Fibroblast of lung (primary cell): ENCODE results near the gene FCMR. TPM values are rescaled to one million over a fixed set of nuclear protein-coding genes. Genes with fewer than 3 reads are reported as not detected.

Source experiments
- DNase-seq, 2 donors: peaks; one replicate each; pipeline versions ENCODE4 v3.0.0 to v3.0.0-alpha.2; 2010; ENCODE audit warnings: low read depth in 2 of 2
- H2AFZ ChIP-seq: 2 replicates; pipeline ENCODE4 v1.5.1; 2012; ENCODE audit warnings: low read length, control low read depth, inconsistent platforms
- H3K27ac ChIP-seq: 2 replicates; pipeline ENCODE4 v1.5.1; 2011; ENCODE audit warnings: low read length, control low read depth; ENCODE audit not compliant: insufficient read depth
- H3K27me3 ChIP-seq: 2 replicates; pipeline ENCODE4 v1.5.1; 2011; ENCODE audit warnings: mild to moderate bottlenecking, low read length; ENCODE audit not compliant: control insufficient read depth, insufficient read depth
- H3K36me3 ChIP-seq: 2 replicates; pipeline ENCODE4 v1.5.1; 2011; ENCODE audit warnings: low read length; ENCODE audit not compliant: control insufficient read depth, insufficient read depth
- H3K4me1 ChIP-seq: 2 replicates; pipeline ENCODE4 v1.5.1; 2011; ENCODE audit warnings: low read length; ENCODE audit not compliant: control insufficient read depth, insufficient read depth; ENCODE audit errors: extremely low read depth
- H3K4me2 ChIP-seq: 2 replicates; pipeline ENCODE4 v1.5.1; 2011; ENCODE audit warnings: low read length, control low read depth; ENCODE audit not compliant: insufficient read depth; ENCODE audit errors: extremely low read depth
- H3K4me3 ChIP-seq, 4 experiments: fragments of 200-600 bp in 1 of 4; sonication (generic) in 1 of 4; replicated peaks in 1 of 4; 2 replicates each; pipeline ENCODE4 v1.5.1; 2011 to 2016; ENCODE audit warnings: low read length in 4 of 4, low read depth in 3 of 4, mild to moderate bottlenecking in 3 of 4, control low read depth in 2 of 4, inconsistent platforms in 1 of 4, mixed read lengths in 1 of 4; ENCODE audit not compliant: insufficient read depth in 1 of 4; ENCODE audit errors: control extremely low read depth in 1 of 4
- H3K79me2 ChIP-seq: 2 replicates; pipeline ENCODE4 v1.5.1; 2012; ENCODE audit warnings: mild to moderate bottlenecking, low read length, inconsistent platforms; ENCODE audit not compliant: control insufficient read depth, insufficient read depth
- H3K9ac ChIP-seq: 2 replicates; pipeline ENCODE4 v1.5.1; 2011; ENCODE audit warnings: mild to moderate bottlenecking, low read length, control low read depth; ENCODE audit not compliant: insufficient read depth
- H3K9me3 ChIP-seq: 2 replicates; pipeline ENCODE4 v1.5.1; 2012; ENCODE audit warnings: low read depth, low read length; ENCODE audit not compliant: control insufficient read depth, insufficient read depth
- H4K20me1 ChIP-seq: 2 replicates; pipeline ENCODE4 v1.5.1; 2011; ENCODE audit warnings: low read length; ENCODE audit not compliant: control insufficient read depth, insufficient read depth; ENCODE audit errors: extremely low read depth
- EZH2 ChIP-seq: IDR thresholded peaks from 2 replicates; pipeline ENCODE4 v1.5.1; 2012; ENCODE audit warnings: low read length, control low read depth, mild to moderate bottlenecking; ENCODE audit errors: missing control alignments
- polyA plus RNA-seq, 2 donors: library from polyadenylated mRNA; depleted of rRNA in 1 of 2; stranded (reverse) in 1 of 2; unstranded in 1 of 2; fragments of >200 nt; gene quantifications; 2 replicates each; pipeline ENCODE4 v1.2.1, GENCODE V29; 2011 to 2012; ENCODE audit warnings: missing spikeins in 1 of 2
- total RNA-seq: library from RNA; depleted of rRNA; stranded (reverse); fragments of >200 nt; gene quantifications from 2 replicates; pipeline ENCODE4 v1.2.1, GENCODE V29; 2014
- TF ChIP-seq, protein P1 (sequence below), 2 donors: IDR thresholded peaks in 1 of 2; conservative IDR thresholded peaks in 1 of 2; 1 replicate in 1 of 2; 2 replicates in 1 of 2; pipeline ENCODE4 v1.5.1; 2011 to 2012; ENCODE audit warnings: low read length in 2 of 2, control low read depth in 1 of 2, inconsistent platforms in 1 of 2, low read depth in 1 of 2, mild to moderate bottlenecking in 1 of 2

Gene FCMR
- total and polyA plus RNA-seq, 2 donors (not counting 1 experiment from before 2014, with no cell fraction given): 0.33 to 4.3 TPM

DNA sequence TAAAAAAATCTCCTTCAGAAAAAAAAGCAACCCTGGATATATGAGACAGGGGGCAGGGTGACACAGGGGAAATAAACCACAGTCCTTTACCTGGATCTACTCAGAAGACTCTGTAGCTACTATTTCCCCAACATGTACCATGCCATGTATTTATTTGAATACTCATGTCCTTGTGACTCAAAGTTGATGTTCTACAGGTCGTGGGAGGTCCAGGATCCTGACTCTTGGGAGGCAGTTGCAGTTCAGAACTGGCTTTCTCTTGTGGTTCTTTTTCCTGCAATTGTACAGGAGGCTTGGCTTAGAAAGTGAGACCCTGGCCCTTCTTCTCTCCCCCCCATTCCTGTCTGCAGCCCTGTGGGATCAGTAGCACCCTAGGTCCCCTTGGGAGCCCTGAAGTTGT lies 30.3 kb downstream of the FCMR start:
- TF ChIP-seq, protein P1, sequence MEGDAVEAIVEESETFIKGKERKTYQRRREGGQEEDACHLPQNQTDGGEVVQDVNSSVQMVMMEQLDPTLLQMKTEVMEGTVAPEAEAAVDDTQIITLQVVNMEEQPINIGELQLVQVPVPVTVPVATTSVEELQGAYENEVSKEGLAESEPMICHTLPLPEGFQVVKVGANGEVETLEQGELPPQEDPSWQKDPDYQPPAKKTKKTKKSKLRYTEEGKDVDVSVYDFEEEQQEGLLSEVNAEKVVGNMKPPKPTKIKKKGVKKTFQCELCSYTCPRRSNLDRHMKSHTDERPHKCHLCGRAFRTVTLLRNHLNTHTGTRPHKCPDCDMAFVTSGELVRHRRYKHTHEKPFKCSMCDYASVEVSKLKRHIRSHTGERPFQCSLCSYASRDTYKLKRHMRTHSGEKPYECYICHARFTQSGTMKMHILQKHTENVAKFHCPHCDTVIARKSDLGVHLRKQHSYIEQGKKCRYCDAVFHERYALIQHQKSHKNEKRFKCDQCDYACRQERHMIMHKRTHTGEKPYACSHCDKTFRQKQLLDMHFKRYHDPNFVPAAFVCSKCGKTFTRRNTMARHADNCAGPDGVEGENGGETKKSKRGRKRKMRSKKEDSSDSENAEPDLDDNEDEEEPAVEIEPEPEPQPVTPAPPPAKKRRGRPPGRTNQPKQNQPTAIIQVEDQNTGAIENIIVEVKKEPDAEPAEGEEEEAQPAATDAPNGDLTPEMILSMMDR (conservative IDR thresholded peaks at IDR 0.05 in 1 of 2, IDR thresholded peaks at IDR 0.05 in 1 of 2; ENCODE audit: low read depth in 1 of 2, low read length in 2 of 2): no peak
- no peak for TF ChIP-seq EZH2
- Histone ChIP-seq H3K4me3 (no peak overlapping the region), H3K27ac (peak overlapping the region; percentile 89), H3K4me2 (no peak overlapping the region), H3K9ac (no peak overlapping the region), H3K4me1 (peaks cover 42% of the 10 kb centered on the region), H3K79me2 (no peaks in the 10 kb centered on the region), H3K9me3 (no peaks in the 10 kb centered on the region), H3K36me3 (no peaks in the 10 kb centered on the region), H3K27me3 (no peaks in the 10 kb centered on the region), H4K20me1 (no peaks in the 10 kb centered on the region), H2AFZ (no peak overlapping the region)
- DNase-seq: no peak

DNA sequence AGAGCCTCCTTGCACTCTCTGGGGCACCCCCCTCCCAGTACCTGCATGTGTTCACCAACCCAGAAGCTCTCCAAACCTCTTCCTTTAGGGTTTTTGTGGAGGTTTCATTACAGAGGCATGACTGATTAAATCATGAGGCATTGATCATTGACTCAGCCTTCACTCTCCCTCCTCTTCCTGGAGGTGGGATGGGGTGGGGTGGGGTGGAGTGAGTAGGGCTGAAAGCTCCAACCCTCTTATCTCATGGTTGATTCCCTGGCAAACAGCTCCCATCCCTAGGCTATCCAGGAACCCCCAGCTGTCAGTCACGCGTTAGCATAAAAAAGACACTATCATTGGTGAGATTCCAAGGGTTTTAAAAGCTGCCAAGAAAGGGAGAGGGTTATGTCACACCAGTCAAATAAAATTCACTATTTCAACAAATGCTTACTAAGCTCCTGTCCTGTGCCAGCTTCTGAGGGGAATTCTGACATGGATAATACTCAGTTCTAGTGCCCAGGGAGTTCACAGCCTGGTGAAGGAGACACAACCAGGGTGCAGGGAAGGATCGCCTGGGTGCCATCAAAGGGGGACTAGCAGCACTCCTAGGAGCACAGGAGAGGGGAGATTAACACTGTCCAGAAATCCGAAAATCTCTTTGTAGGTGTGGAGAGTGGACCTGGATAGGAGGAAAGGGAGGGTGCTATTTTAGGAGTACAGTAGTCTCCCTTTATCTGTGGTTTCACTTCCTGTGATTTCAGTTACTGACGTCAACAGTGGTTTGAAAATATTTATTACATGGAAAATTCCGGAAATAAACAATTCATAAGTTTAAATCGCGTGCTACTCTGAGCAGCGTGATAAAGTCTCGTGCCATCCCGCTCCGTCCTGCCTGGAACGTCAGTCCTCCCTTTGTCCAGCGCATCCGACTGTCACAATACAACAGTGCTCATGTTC lies 31.3 kb downstream of the FCMR start:
- Histone ChIP-seq H4K20me1 (no peaks in the 10 kb centered on the region), H3K27me3 (no peaks in the 10 kb centered on the region), H2AFZ (no peak overlapping the region), H3K4me1 (peaks cover 36% of the 10 kb centered on the region), H3K9me3 (no peaks in the 10 kb centered on the region), H3K79me2 (no peaks in the 10 kb centered on the region), H3K4me3 (no peak overlapping the region), H3K9ac (peak overlapping the region; percentile 53), H3K27ac (peak overlapping the region; percentile 89), H3K4me2 (peak overlapping the region; percentile 44), H3K36me3 (no peaks in the 10 kb centered on the region)
- peak; percentile 75 to 90 for DNase-seq
- TF ChIP-seq, protein P1 (conservative IDR thresholded peaks at IDR 0.05 in 1 of 2, IDR thresholded peaks at IDR 0.05 in 1 of 2; ENCODE audit: low read depth in 1 of 2, low read length in 2 of 2): no peak
- no peak for TF ChIP-seq EZH2

DNA sequence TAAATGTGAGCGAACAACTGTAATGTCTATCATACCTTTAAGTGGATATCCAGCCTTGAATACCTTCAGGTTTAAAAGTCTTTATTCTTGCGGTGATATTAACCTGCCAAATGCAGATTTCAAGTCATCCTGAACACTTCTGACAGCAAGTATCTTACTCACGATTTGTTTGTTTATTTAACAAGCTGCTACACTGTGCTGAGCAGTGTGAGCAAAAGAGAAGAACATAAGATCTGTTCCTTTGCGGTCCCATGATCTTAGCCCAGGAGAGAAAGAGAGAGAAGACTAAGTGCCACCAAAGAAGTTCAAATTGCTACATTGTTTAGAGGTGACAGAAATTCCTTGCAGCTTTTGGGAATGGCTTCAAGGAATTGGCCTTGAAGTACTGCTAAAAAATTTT lies 34.0 kb downstream of the FCMR start:
- Histone ChIP-seq H3K4me2 (peak overlapping the region; percentile 46), H4K20me1 (no peaks in the 10 kb centered on the region), H3K4me3 (no peak overlapping the region), H3K79me2 (no peaks in the 10 kb centered on the region), H3K9ac (no peak overlapping the region), H3K36me3 (no peaks in the 10 kb centered on the region), H3K9me3 (no peaks in the 10 kb centered on the region), H3K4me1 (peaks cover 27% of the 10 kb centered on the region), H3K27me3 (no peaks in the 10 kb centered on the region), H2AFZ (no peak overlapping the region), H3K27ac (peak overlapping the region; percentile 22)
- no peak for TF ChIP-seq EZH2
- TF ChIP-seq, protein P1 (conservative IDR thresholded peaks at IDR 0.05 in 1 of 2, IDR thresholded peaks at IDR 0.05 in 1 of 2; ENCODE audit: low read depth in 1 of 2, low read length in 2 of 2): no peak
- peak in 1 of 2 donors; percentile 63 for DNase-seq
